ENCODE measurements around the gene NFRKB.
A peak's percentile ranks its signal among the peaks of the same experiment; 100 is the strongest.

The NFRKB gene

GRCh38 chr11:129846508-129847335 lies 48.7 kb downstream of the NFRKB start:
- DNase-seq (ENCODE audit: low read depth in 2 of 2), result peak; percentile 90

All from fibroblast of skin of left biceps (primary cell).